Thoracic aorta (tissue), 2 donors: ENCODE data around the gene ELMO2. TPM values are rescaled to one million over a fixed set of nuclear protein-coding genes. Genes with fewer than 3 reads are reported as not detected.

ENCODE experiments used
- ATAC-seq: fragments of 150-250 bp; one replicate; pipeline ENCODE4 v1.8.0; 2017; ENCODE audit warnings: low read depth; ENCODE audit not compliant: insufficient number of reproducible peaks, low FRiP score
- DNase-seq: peaks from one replicate; pipeline ENCODE4 v3.0.0-alpha.2; 2020; ENCODE audit warnings: low spot score
- H3K27ac ChIP-seq, 2 donors: fragments of 200-600 bp; sonication (generic); 1 replicate in 1 of 2; 2 replicates in 1 of 2; pipeline ENCODE4 v1.5.1; 2016; ENCODE audit warnings: mild to moderate bottlenecking in 2 of 2, moderate library complexity in 2 of 2
- H3K27me3 ChIP-seq: fragments of 200-600 bp; sonication (generic); replicated peaks from 2 replicates; pipeline ENCODE4 v1.6.0; 2016; ENCODE audit warnings: mild to moderate bottlenecking; ENCODE audit not compliant: insufficient read depth
- H3K36me3 ChIP-seq: fragments of 200-600 bp; sonication (generic); one replicate; pipeline ENCODE4 v1.5.1; 2016
- H3K4me1 ChIP-seq, 2 donors: fragments of 200-600 bp; sonication (generic); 1 replicate in 1 of 2; 2 replicates in 1 of 2; pipeline versions ENCODE4 v1.5.1 to v1.6.0; 2016; ENCODE audit warnings: low read depth in 2 of 2, mild to moderate bottlenecking in 1 of 2; ENCODE audit not compliant: control insufficient read depth in 1 of 2
- H3K4me3 ChIP-seq: fragments of 200-600 bp; sonication (generic); 2 replicates; pipeline ENCODE4 v1.5.1; 2016; ENCODE audit warnings: mild to moderate bottlenecking
- H3K9me3 ChIP-seq: fragments of 200-600 bp; sonication (generic); 2 replicates; pipeline ENCODE4 v1.5.1; 2016
- total RNA-seq, 2 donors: library from RNA; depleted of rRNA; stranded (reverse); fragments of >200 nt; gene quantifications; one replicate each; pipeline versions ENCODE4 v1.1.0 to v1.2.3, GENCODE V29; 2016
- TF ChIP-seq, protein P1 (sequence below): fragments of 200-600 bp; sonication (generic); IDR thresholded peaks from one replicate; pipeline ENCODE4 v1.5.1; 2019; ENCODE audit warnings: antibody characterized with exemption

ELMO2 gene
- total RNA-seq, 2 donors from 2014 or later: 50.1 to 55.2 TPM

DNA sequence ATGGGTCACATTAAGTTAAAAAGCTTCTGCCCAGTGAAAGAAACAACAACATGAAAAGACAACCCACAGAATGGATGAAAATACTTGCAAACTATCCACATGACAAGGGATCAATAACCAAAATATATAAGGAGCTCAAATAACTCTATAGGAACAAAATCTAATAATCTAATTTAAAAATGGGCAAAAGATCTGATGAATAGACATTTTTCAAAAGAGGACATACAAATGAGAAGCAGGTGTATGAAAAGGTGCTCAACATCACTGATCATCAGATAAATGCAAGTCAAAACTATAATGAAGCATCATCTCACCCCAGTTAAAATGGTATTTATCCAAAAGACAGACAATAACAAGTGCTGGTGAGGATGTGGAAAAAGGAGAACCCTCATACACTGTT lies 21.0 kb upstream of the ELMO2 start:
- H3K36me3 ChIP-seq: no peaks in the 10 kb centered on the region
- H3K4me3 ChIP-seq: no peak overlapping the region
- H3K27ac ChIP-seq: no peak overlapping the region
- TF ChIP-seq, protein P1, sequence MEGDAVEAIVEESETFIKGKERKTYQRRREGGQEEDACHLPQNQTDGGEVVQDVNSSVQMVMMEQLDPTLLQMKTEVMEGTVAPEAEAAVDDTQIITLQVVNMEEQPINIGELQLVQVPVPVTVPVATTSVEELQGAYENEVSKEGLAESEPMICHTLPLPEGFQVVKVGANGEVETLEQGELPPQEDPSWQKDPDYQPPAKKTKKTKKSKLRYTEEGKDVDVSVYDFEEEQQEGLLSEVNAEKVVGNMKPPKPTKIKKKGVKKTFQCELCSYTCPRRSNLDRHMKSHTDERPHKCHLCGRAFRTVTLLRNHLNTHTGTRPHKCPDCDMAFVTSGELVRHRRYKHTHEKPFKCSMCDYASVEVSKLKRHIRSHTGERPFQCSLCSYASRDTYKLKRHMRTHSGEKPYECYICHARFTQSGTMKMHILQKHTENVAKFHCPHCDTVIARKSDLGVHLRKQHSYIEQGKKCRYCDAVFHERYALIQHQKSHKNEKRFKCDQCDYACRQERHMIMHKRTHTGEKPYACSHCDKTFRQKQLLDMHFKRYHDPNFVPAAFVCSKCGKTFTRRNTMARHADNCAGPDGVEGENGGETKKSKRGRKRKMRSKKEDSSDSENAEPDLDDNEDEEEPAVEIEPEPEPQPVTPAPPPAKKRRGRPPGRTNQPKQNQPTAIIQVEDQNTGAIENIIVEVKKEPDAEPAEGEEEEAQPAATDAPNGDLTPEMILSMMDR: no peak
- DNase-seq (no peak), ATAC-seq (no peak)
- no peaks in the 10 kb centered on the region for H3K27me3 ChIP-seq
- H3K9me3 ChIP-seq: no peaks in the 10 kb centered on the region
- no peaks in the 10 kb centered on the region for H3K4me1 ChIP-seq

DNA sequence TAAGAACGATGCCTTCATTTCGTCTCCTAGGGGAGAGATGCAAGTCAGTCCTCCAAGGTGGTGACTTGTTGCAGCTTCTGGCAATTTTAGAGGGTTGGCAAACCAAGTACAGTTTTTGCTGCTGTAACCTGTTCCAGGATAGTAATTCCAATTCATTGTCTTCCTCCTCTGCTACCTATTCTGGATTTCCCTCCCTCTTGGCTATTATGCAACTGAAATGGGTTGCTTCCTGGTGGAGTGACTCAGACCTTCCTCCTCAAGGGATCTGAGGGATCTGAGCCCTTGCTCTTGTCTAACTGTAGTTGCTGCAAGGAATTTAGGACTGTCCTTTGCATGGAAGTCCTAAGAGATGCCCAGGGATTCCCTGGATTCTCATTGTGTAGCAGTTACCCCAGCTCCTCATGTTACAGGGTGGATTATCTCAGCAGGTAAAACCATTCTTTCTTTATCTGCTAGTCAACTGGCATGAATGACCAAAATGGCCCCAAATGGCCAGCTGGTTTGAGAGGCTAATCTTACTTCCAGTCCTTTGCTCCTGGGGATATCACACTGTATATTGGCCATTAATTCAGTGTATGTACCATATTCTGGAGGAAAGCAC lies 17.6 kb upstream of the ELMO2 start:
- DNase-seq: no peak
- TF ChIP-seq, protein P1: no peak
- no peak overlapping the region for H3K27ac ChIP-seq
- H3K4me3 ChIP-seq: no peak overlapping the region
- no peaks in the 10 kb centered on the region for H3K9me3 ChIP-seq
- H3K36me3 ChIP-seq: no peaks in the 10 kb centered on the region
- no peak for ATAC-seq
- no peaks in the 10 kb centered on the region for H3K27me3 ChIP-seq
- peaks cover 0 to 5% of the 10 kb centered on the region in 2 donors for H3K4me1 ChIP-seq

DNA sequence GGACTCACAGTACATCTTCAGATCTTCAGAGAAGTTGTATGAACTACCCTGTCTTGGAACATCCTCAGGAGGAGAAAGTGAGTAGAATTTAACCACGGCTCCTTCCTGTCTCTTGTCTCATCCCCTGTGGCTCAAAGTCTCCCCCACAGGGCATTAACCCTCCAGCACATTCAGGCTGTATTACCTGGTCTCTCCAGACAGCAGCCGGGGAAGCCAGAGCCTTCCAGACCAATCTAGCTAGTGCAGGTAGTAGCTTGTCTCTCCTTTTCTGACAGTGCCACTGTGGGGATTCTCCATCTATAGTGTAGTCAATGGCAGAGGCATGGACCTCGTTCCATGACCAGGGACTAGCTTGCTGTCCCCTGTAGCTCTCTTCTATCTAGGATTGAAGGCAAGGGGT lies 16.9 kb upstream of the ELMO2 start:
- Histone ChIP-seq H3K4me1 (peaks cover 0 to 5% of the 10 kb centered on the region in 2 donors), H3K9me3 (no peaks in the 10 kb centered on the region), H3K4me3 (no peak overlapping the region), H3K27me3 (no peaks in the 10 kb centered on the region), H3K36me3 (no peaks in the 10 kb centered on the region), H3K27ac (no peak overlapping the region)
- TF ChIP-seq, protein P1: no peak
- ATAC-seq (no peak), DNase-seq (no peak)

DNA sequence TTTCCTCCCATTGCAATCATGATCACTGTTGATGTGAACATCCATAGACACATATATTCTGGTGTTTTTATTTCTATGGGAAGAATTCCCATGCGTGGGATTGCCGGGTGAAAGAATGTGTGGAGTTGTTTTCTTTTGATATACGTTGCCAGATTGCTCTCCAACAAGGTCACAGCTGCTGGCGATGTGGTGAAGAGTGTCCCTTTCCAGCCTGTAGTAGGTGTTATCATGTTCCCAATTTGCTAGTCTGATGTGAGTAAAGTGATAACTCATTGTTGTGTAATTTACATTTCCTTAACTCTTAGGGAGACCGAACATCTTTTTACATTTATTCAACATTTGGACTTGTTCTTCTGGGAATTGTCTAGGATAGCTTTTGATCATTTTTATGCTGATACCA lies 14.5 kb upstream of the ELMO2 start:
- peaks cover 0 to 5% of the 10 kb centered on the region in 2 donors for H3K4me1 ChIP-seq
- TF ChIP-seq, protein P1: no peak
- ATAC-seq (no peak), DNase-seq (no peak)
- no peak overlapping the region for H3K4me3 ChIP-seq
- no peaks in the 10 kb centered on the region for H3K9me3 ChIP-seq
- H3K27me3 ChIP-seq: no peaks in the 10 kb centered on the region
- no peak overlapping the region for H3K27ac ChIP-seq
- H3K36me3 ChIP-seq: no peaks in the 10 kb centered on the region

DNA sequence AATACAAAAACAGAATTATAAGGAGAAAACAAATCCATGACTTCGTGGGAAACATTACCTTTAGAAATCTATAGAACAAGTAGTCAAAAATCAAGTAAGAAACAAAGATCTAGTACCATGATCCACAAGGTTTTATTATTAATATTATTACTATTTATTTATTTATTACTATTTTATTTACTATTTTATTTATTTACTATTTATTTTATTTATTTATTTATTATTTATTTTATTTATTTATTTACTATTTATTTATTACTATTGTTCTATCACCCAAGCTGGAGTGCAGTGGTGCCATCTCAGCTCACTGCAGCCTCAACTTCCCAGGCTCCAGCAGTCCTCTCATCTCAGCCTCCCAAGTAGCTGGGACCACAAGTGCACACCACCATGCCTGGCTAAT lies 13.5 kb upstream of the ELMO2 start:
- ATAC-seq: no peak
- no peaks in the 10 kb centered on the region for H3K27me3 ChIP-seq
- H3K4me1 ChIP-seq: peaks cover 0 to 5% of the 10 kb centered on the region in 2 donors
- H3K36me3 ChIP-seq: no peaks in the 10 kb centered on the region
- H3K4me3 ChIP-seq: no peak overlapping the region
- no peaks in the 10 kb centered on the region for H3K9me3 ChIP-seq
- H3K27ac ChIP-seq: no peak overlapping the region
- TF ChIP-seq, protein P1: no peak
- no peak for DNase-seq
